Activated B cell treated with CpG ODN at 0.5 μM for 24 hours (primary cell): ENCODE measurements around the gene SLC13A5. TPM values are rescaled to one million over a fixed set of nuclear protein-coding genes. Genes with fewer than 3 reads are reported as not detected.

ENCODE experiments used
- ATAC-seq: fragments of 200-7000 bp; cut with Tn5 transposase; one replicate; pipeline ENCODE4 v1.10.0; 2021; ENCODE audit warnings: low read depth, mild to moderate bottlenecking, moderate library complexity
- CTCF ChIA-PET: fragments of 350-600 bp; sonication (Branson Sonifier 250); formaldehyde crosslinking; loops from one replicate; lab custom pipeline; 2021; ENCODE audit warnings: antibody characterized with exemption; lab: Charles Lee
- POLR2A ChIA-PET: fragments of 350-600 bp; sonication (Branson Sonifier 250); formaldehyde crosslinking; loops from one replicate; lab custom pipeline; 2021; ENCODE audit warnings: antibody characterized with exemption; lab: Charles Lee
- DNase-seq: peaks from one replicate; pipeline ENCODE4 v3.0.0; 2022
- H3K27ac Mint-ChIP-seq: one replicate; pipeline ENCODE4 v1.8.0; 2020; ENCODE audit warnings: mixed read lengths
- H3K27me3 Mint-ChIP-seq: one replicate; pipeline ENCODE4 v1.8.0; 2021; ENCODE audit warnings: mixed read lengths
- H3K36me3 Mint-ChIP-seq: one replicate; pipeline ENCODE4 v1.8.0; 2021; ENCODE audit warnings: low read depth, mixed read lengths
- H3K4me1 Mint-ChIP-seq: one replicate; pipeline ENCODE4 v1.8.0; 2021; ENCODE audit warnings: mixed read lengths
- H3K4me3 Mint-ChIP-seq: one replicate; pipeline ENCODE4 v1.8.0; 2020; ENCODE audit warnings: mild to moderate bottlenecking, mixed read lengths
- H3K9me3 Mint-ChIP-seq: one replicate; pipeline ENCODE4 v1.8.0; 2020; ENCODE audit warnings: mixed read lengths
- intact Hi-C: fragments of 100-400 bp; cut with micrococcal nuclease; formaldehyde crosslinking; loops from one replicate; pipeline ENCODE4 v1.15.1; 2024
- total RNA-seq: library from RNA; stranded (reverse); gene quantifications from 2 replicates; pipeline ENCODE4 v1.2.3, GENCODE V29; 2022
- TF ChIP-seq, protein P1 (sequence below): fragments of 200-600 bp; IDR thresholded peaks from one replicate; pipeline ENCODE4 v1.8.0; 2022; ENCODE audit warnings: antibody characterized with exemption, mild to moderate bottlenecking

SLC13A5 gene
- total RNA-seq, 1 donor from 2014 or later: not detected

GRCh38 chr17:6676802-6677157 lies 36.4 kb downstream of the SLC13A5 start:
- no peaks in the 10 kb centered on the region for H3K4me1 Mint-ChIP-seq
- ChIA-PET CTCF (no interaction called here), POLR2A (no interaction called here)
- peaks cover 4% of the 10 kb centered on the region for H3K36me3 Mint-ChIP-seq
- intact Hi-C loops: no loop called here
- TF ChIP-seq, protein P1, sequence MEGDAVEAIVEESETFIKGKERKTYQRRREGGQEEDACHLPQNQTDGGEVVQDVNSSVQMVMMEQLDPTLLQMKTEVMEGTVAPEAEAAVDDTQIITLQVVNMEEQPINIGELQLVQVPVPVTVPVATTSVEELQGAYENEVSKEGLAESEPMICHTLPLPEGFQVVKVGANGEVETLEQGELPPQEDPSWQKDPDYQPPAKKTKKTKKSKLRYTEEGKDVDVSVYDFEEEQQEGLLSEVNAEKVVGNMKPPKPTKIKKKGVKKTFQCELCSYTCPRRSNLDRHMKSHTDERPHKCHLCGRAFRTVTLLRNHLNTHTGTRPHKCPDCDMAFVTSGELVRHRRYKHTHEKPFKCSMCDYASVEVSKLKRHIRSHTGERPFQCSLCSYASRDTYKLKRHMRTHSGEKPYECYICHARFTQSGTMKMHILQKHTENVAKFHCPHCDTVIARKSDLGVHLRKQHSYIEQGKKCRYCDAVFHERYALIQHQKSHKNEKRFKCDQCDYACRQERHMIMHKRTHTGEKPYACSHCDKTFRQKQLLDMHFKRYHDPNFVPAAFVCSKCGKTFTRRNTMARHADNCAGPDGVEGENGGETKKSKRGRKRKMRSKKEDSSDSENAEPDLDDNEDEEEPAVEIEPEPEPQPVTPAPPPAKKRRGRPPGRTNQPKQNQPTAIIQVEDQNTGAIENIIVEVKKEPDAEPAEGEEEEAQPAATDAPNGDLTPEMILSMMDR: no peak
- H3K9me3 Mint-ChIP-seq: no peaks in the 10 kb centered on the region
- no peak overlapping the region for H3K27ac Mint-ChIP-seq
- peaks cover 17% of the 10 kb centered on the region for H3K27me3 Mint-ChIP-seq
- no peak overlapping the region for H3K4me3 Mint-ChIP-seq
- no peak for DNase-seq
- ATAC-seq: no peak

DNA sequence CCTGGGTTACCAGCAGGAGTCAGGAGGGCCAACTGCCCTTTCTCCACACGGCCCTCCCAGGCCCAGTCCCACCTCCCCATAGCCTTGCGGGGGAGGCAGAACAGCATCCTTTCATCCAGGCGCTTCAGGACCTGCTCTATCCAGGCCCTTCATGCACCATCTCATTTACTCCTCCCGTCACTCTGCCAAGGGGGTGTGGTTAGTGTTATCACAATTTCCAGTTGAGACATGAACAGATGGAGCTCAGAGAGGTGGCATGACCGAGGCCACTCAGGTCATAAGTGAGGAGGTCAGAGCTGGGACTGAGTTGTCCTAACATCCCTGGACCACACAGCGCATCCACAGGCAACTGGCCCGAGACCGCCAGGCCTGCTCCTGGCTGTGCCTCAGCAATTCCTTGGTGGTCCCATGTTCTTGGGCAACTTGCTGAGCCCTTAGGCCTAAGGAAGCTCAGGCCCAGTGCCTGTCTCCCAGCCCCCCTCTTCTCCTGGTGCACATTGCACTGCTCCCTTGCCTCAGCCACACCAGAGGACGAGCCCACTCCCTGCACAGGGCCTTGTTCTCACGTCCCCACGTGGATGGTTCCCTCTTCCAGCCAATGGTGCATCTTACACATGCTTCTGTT lies 37.9 kb downstream of the SLC13A5 start:
- intact Hi-C loops: no loop called here
- Mint-ChIP-seq H3K27ac (no peak overlapping the region), H3K4me3 (no peak overlapping the region), H3K27me3 (peaks cover 14% of the 10 kb centered on the region), H3K9me3 (no peaks in the 10 kb centered on the region), H3K4me1 (no peaks in the 10 kb centered on the region), H3K36me3 (peaks cover 6% of the 10 kb centered on the region)
- DNase-seq: no peak
- POLR2A ChIA-PET: no interaction called here
- CTCF ChIA-PET: no interaction called here
- TF ChIP-seq, protein P1: no peak
- ATAC-seq: no peak

- intact Hi-C loops: no loop called here
- H3K9me3 Mint-ChIP-seq: no peaks in the 10 kb centered on the region
- ATAC-seq (no peak), DNase-seq (no peak)
- no peaks in the 10 kb centered on the region for H3K4me1 Mint-ChIP-seq
- peaks cover 9% of the 10 kb centered on the region for H3K36me3 Mint-ChIP-seq
- ChIA-PET CTCF (no interaction called here), POLR2A (no interaction called here)
- peaks cover 11% of the 10 kb centered on the region for H3K27me3 Mint-ChIP-seq
- no peak overlapping the region for H3K27ac Mint-ChIP-seq
- TF ChIP-seq, protein P1: no peak
- H3K4me3 Mint-ChIP-seq: no peak overlapping the region
Observed at GRCh38 chr17:6674586-6674985, 38.6 kb downstream of the SLC13A5 start.

DNA sequence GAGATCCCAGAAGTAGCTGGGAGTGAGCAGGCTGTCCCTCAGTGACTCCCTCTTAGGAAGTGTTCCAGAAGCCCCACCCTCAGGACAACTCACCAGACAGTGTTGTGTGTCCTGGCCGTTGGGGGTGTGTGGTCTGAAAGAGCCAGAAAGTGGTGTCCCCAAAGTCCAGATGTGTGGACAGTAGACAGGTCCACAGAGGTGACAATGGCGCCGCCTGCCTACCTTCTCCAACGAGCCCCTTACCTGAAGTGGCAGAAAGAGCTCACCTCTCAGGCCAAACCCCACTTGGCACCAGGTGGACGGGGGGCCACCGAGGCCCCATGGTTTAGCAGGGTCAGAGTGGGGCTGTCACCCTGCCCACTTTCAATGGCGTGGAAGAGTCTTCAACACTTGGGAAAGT lies 41.7 kb downstream of the SLC13A5 start:
- no peaks in the 10 kb centered on the region for H3K9me3 Mint-ChIP-seq
- ATAC-seq: no peak
- no peak overlapping the region for H3K4me3 Mint-ChIP-seq
- no peak for DNase-seq
- POLR2A ChIA-PET: no interaction called here
- peaks cover 10% of the 10 kb centered on the region for H3K4me1 Mint-ChIP-seq
- peaks cover 18% of the 10 kb centered on the region for H3K36me3 Mint-ChIP-seq
- TF ChIP-seq, protein P1: no peak
- intact Hi-C loops: no loop called here
- CTCF ChIA-PET: interaction anchor here (1.7 kb wide), 1 partner anchor 171 kb away, joined by 5 read pairs; no protein-coding TSS in a partner anchor
- H3K27me3 Mint-ChIP-seq: no peaks in the 10 kb centered on the region
- H3K27ac Mint-ChIP-seq: no peak overlapping the region

GRCh38 chr17:6670999-6671398 lies 42.2 kb downstream of the SLC13A5 start:
- intact Hi-C loops: no loop called here
- Mint-ChIP-seq H3K4me3 (no peak overlapping the region), H3K36me3 (peaks cover 20% of the 10 kb centered on the region), H3K4me1 (peaks cover 14% of the 10 kb centered on the region), H3K27me3 (no peaks in the 10 kb centered on the region), H3K27ac (no peak overlapping the region), H3K9me3 (no peaks in the 10 kb centered on the region)
- DNase-seq (no peak), ATAC-seq (no peak)
- TF ChIP-seq, protein P1: no peak
- POLR2A ChIA-PET: no interaction called here
- CTCF ChIA-PET: interaction anchor here (1.1 to 1.7 kb wide), 2 partner anchors 9 to 172 kb away, joined by 3 to 5 read pairs; no protein-coding TSS in a partner anchor
